GM18498 (cell line): ENCODE measurements around the gene DDX31.

Experiments used
- ATAC-seq: cut with Tn5 transposase; IDR thresholded peaks from one replicate; pipeline ENCODE4 v1.9.1; 2021; ENCODE audit warnings: mild to moderate bottlenecking, moderate library complexity; ENCODE audit not compliant: unreplicated experiment

The DDX31 gene

GRCh38 chr9:132597073-132597775 is 72.6 kb downstream of the DDX31 start:
- no peak for ATAC-seq

- ATAC-seq = no peak
Measured at GRCh38 chr9:132596200-132596599, 73.6 kb downstream of the DDX31 start.

GRCh38 chr9:132595319-132595718 is 74.5 kb downstream of the DDX31 start:
- ATAC-seq = no peak

- no peak for ATAC-seq
Measured at GRCh38 chr9:132594412-132594811, 75.4 kb downstream of the DDX31 start.

- ATAC-seq = no peak
Measured at GRCh38 chr9:132592451-132592850, 77.3 kb downstream of the DDX31 start.

- ATAC-seq = no peak
Measured at GRCh38 chr9:132591751-132592314, 78.0 kb downstream of the DDX31 start.

GRCh38 chr9:132591244-132591643 is 78.5 kb downstream of the DDX31 start:
- no peak for ATAC-seq

GRCh38 chr9:132590318-132591182 is 79.2 kb downstream of the DDX31 start:
- no peak for ATAC-seq

GRCh38 chr9:132590037-132590317 is 79.8 kb downstream of the DDX31 start:
- no peak for ATAC-seq

- no peak for ATAC-seq
Measured at GRCh38 chr9:132589148-132590036, 80.4 kb downstream of the DDX31 start.

GRCh38 chr9:132588501-132589147 is 81.2 kb downstream of the DDX31 start:
- ATAC-seq = no peak

GRCh38 chr9:132588098-132588497 is 81.7 kb downstream of the DDX31 start:
- ATAC-seq = no peak

GRCh38 chr9:132587592-132587955 is 82.2 kb downstream of the DDX31 start:
- no peak for ATAC-seq

GRCh38 chr9:132586830-132587591 is 82.8 kb downstream of the DDX31 start:
- no peak for ATAC-seq

- ATAC-seq = no peak
Measured at GRCh38 chr9:132585954-132586829, 83.6 kb downstream of the DDX31 start.

- ATAC-seq = no peak
Measured at GRCh38 chr9:132584601-132585560, 84.9 kb downstream of the DDX31 start.

- no peak for ATAC-seq
Measured at GRCh38 chr9:132583584-132584304, 86.0 kb downstream of the DDX31 start.
